Fibroblast of lung (primary cell): ENCODE results near the gene SH2D5. TPM values are rescaled to one million over a fixed set of nuclear protein-coding genes. Genes with fewer than 3 reads are reported as not detected.

Experiments used
- DNase-seq, 2 donors: peaks; one replicate each; pipeline versions ENCODE4 v3.0.0 to v3.0.0-alpha.2; 2010; ENCODE audit warnings: low read depth in 2 of 2
- H2AFZ ChIP-seq: 2 replicates; pipeline ENCODE4 v1.5.1; 2012; ENCODE audit warnings: low read length, control low read depth, inconsistent platforms
- H3K27ac ChIP-seq: 2 replicates; pipeline ENCODE4 v1.5.1; 2011; ENCODE audit warnings: low read length, control low read depth; ENCODE audit not compliant: insufficient read depth
- H3K27me3 ChIP-seq: 2 replicates; pipeline ENCODE4 v1.5.1; 2011; ENCODE audit warnings: mild to moderate bottlenecking, low read length; ENCODE audit not compliant: control insufficient read depth, insufficient read depth
- H3K36me3 ChIP-seq: 2 replicates; pipeline ENCODE4 v1.5.1; 2011; ENCODE audit warnings: low read length; ENCODE audit not compliant: control insufficient read depth, insufficient read depth
- H3K4me1 ChIP-seq: 2 replicates; pipeline ENCODE4 v1.5.1; 2011; ENCODE audit warnings: low read length; ENCODE audit not compliant: control insufficient read depth, insufficient read depth; ENCODE audit errors: extremely low read depth
- H3K4me2 ChIP-seq: 2 replicates; pipeline ENCODE4 v1.5.1; 2011; ENCODE audit warnings: low read length, control low read depth; ENCODE audit not compliant: insufficient read depth; ENCODE audit errors: extremely low read depth
- H3K4me3 ChIP-seq, 4 experiments: fragments of 200-600 bp in 1 of 4; sonication (generic) in 1 of 4; replicated peaks in 1 of 4; 2 replicates each; pipeline ENCODE4 v1.5.1; 2011 to 2016; ENCODE audit warnings: low read length in 4 of 4, low read depth in 3 of 4, mild to moderate bottlenecking in 3 of 4, control low read depth in 2 of 4, inconsistent platforms in 1 of 4, mixed read lengths in 1 of 4; ENCODE audit not compliant: insufficient read depth in 1 of 4; ENCODE audit errors: control extremely low read depth in 1 of 4
- H3K79me2 ChIP-seq: 2 replicates; pipeline ENCODE4 v1.5.1; 2012; ENCODE audit warnings: mild to moderate bottlenecking, low read length, inconsistent platforms; ENCODE audit not compliant: control insufficient read depth, insufficient read depth
- H3K9ac ChIP-seq: 2 replicates; pipeline ENCODE4 v1.5.1; 2011; ENCODE audit warnings: mild to moderate bottlenecking, low read length, control low read depth; ENCODE audit not compliant: insufficient read depth
- H3K9me3 ChIP-seq: 2 replicates; pipeline ENCODE4 v1.5.1; 2012; ENCODE audit warnings: low read depth, low read length; ENCODE audit not compliant: control insufficient read depth, insufficient read depth
- H4K20me1 ChIP-seq: 2 replicates; pipeline ENCODE4 v1.5.1; 2011; ENCODE audit warnings: low read length; ENCODE audit not compliant: control insufficient read depth, insufficient read depth; ENCODE audit errors: extremely low read depth
- CTCF ChIP-seq, 2 donors: IDR thresholded peaks in 1 of 2; conservative IDR thresholded peaks in 1 of 2; 1 replicate in 1 of 2; 2 replicates in 1 of 2; pipeline ENCODE4 v1.5.1; 2011 to 2012; ENCODE audit warnings: low read length in 2 of 2, control low read depth in 1 of 2, inconsistent platforms in 1 of 2, low read depth in 1 of 2, mild to moderate bottlenecking in 1 of 2
- EZH2 ChIP-seq: IDR thresholded peaks from 2 replicates; pipeline ENCODE4 v1.5.1; 2012; ENCODE audit warnings: low read length, control low read depth, mild to moderate bottlenecking; ENCODE audit errors: missing control alignments
- polyA plus RNA-seq, 2 donors: library from polyadenylated mRNA; depleted of rRNA in 1 of 2; stranded (reverse) in 1 of 2; unstranded in 1 of 2; fragments of >200 nt; gene quantifications; 2 replicates each; pipeline ENCODE4 v1.2.1, GENCODE V29; 2011 to 2012; ENCODE audit warnings: missing spikeins in 1 of 2
- total RNA-seq: library from RNA; depleted of rRNA; stranded (reverse); fragments of >200 nt; gene quantifications from 2 replicates; pipeline ENCODE4 v1.2.1, GENCODE V29; 2014

SH2D5 gene
- total and polyA plus RNA-seq, 2 donors (not counting 1 experiment from before 2014, with no cell fraction given): 3.6 to 5.0 TPM

- Histone ChIP-seq H3K27ac (no peak overlapping the region), H3K4me2 (no peak overlapping the region), H3K4me3 (no peak overlapping the region), H3K27me3 (no peaks in the 10 kb centered on the region), H3K79me2 (no peaks in the 10 kb centered on the region), H3K4me1 (no peaks in the 10 kb centered on the region), H2AFZ (no peak overlapping the region), H4K20me1 (no peaks in the 10 kb centered on the region), H3K9ac (no peak overlapping the region), H3K9me3 (no peaks in the 10 kb centered on the region), H3K36me3 (no peaks in the 10 kb centered on the region)
- TF ChIP-seq EZH2: no peak
- no peak for TF ChIP-seq CTCF (conservative IDR thresholded peaks at IDR 0.05 in 1 of 2, IDR thresholded peaks at IDR 0.05 in 1 of 2; ENCODE audit: low read depth in 1 of 2, low read length in 2 of 2)
- no peak for DNase-seq
These were observed 40.6 kb downstream of the SH2D5 start for GRCh38 chr1:20691872-20692271.

DNA sequence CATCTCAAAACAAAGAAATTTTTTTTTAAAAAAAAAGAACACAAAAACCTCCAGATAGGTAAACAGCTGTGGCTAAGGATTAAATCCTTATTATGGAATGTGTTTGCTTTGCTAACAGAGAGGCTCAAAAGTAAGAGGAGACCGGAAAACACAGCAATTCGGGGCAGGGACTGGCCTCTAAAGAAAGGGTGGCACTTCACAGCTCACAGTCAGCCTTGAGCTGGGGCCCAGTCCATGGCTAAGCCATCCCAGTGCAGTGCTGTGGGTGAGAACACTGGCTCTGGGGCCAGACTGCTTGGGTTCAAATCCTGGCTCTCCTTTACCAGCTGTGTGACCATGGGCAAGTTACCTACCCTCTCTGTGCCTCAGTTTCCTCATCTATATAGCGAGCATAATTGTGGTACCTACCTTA lies 42.9 kb downstream of the SH2D5 start:
- H3K4me1 ChIP-seq: no peaks in the 10 kb centered on the region
- TF ChIP-seq EZH2 (no peak), CTCF (conservative IDR thresholded peaks at IDR 0.05 in 1 of 2, IDR thresholded peaks at IDR 0.05 in 1 of 2; ENCODE audit: low read depth in 1 of 2, low read length in 2 of 2) (no peak)
- H3K27me3 ChIP-seq: no peaks in the 10 kb centered on the region
- no peak overlapping the region for H3K9ac ChIP-seq
- H3K36me3 ChIP-seq: no peaks in the 10 kb centered on the region
- no peak overlapping the region for H3K27ac ChIP-seq
- no peak overlapping the region for H2AFZ ChIP-seq
- no peaks in the 10 kb centered on the region for H3K9me3 ChIP-seq
- H3K4me2 ChIP-seq: no peak overlapping the region
- no peak for DNase-seq
- H3K79me2 ChIP-seq: no peaks in the 10 kb centered on the region
- H4K20me1 ChIP-seq: no peaks in the 10 kb centered on the region
- no peak overlapping the region for H3K4me3 ChIP-seq

- Histone ChIP-seq H3K9me3 (no peaks in the 10 kb centered on the region), H2AFZ (no peak overlapping the region), H3K9ac (no peak overlapping the region), H3K4me2 (no peak overlapping the region), H3K4me1 (no peaks in the 10 kb centered on the region), H3K36me3 (no peaks in the 10 kb centered on the region), H3K27me3 (no peaks in the 10 kb centered on the region), H4K20me1 (no peaks in the 10 kb centered on the region), H3K79me2 (no peaks in the 10 kb centered on the region), H3K4me3 (no peak overlapping the region), H3K27ac (no peak overlapping the region)
- TF ChIP-seq EZH2 (no peak), CTCF (conservative IDR thresholded peaks at IDR 0.05 in 1 of 2, IDR thresholded peaks at IDR 0.05 in 1 of 2; ENCODE audit: low read depth in 1 of 2, low read length in 2 of 2) (no peak)
- no peak for DNase-seq
These were observed 45.4 kb downstream of the SH2D5 start for GRCh38 chr1:20686883-20687725.
